GM23338 (cell line): ENCODE results near the gene CRBN. TPM values are rescaled to one million over a fixed set of nuclear protein-coding genes. Genes with fewer than 3 reads are reported as not detected.

Experiments
- ATAC-seq: fragments of 200-7000 bp; cut with Tn5 transposase; 3 replicates; pipeline ENCODE4 v1.9.1; 2020
- DNase-seq: peaks from one replicate; pipeline ENCODE4 v3.0.0-alpha.2; 2015; ENCODE audit warnings: low spot score
- H2AFZ ChIP-seq: fragments of 200-600 bp; sonication (generic); 2 replicates; pipeline ENCODE4 v1.8.0; 2016; ENCODE audit warnings: antibody characterized with exemption, mild to moderate bottlenecking, moderate library complexity
- H3F3A ChIP-seq: fragments of 200-600 bp; sonication (generic); replicated peaks from 2 replicates; pipeline ENCODE4 v1.8.0; 2017; ENCODE audit warnings: antibody characterized with exemption, mixed run types, low read depth
- H3K27ac ChIP-seq: fragments of 200-600 bp; sonication (generic); 2 replicates; pipeline ENCODE4 v1.6.1; 2016; ENCODE audit warnings: low read depth
- H3K27me3 ChIP-seq: fragments of 200-600 bp; sonication (generic); 2 replicates; pipeline ENCODE4 v1.8.0; 2016; ENCODE audit warnings: mild to moderate bottlenecking, mixed run types, moderate library complexity; ENCODE audit not compliant: insufficient read depth
- H3K36me3 ChIP-seq: fragments of 200-600 bp; sonication (generic); 2 replicates; pipeline ENCODE4 v1.8.0; 2016; ENCODE audit warnings: mild to moderate bottlenecking; ENCODE audit not compliant: insufficient read depth
- H3K4me1 ChIP-seq: fragments of 200-600 bp; sonication (generic); 2 replicates; pipeline ENCODE4 v1.8.0; 2016; ENCODE audit warnings: mild to moderate bottlenecking, moderate library complexity; ENCODE audit not compliant: insufficient read depth
- H3K4me2 ChIP-seq: fragments of 200-600 bp; sonication (generic); 2 replicates; pipeline ENCODE4 v1.7.1; 2017; ENCODE audit warnings: mixed run types
- H3K4me3 ChIP-seq: fragments of 200-600 bp; sonication (generic); 2 replicates; pipeline ENCODE4 v1.6.1; 2016; ENCODE audit warnings: mixed run types
- H3K79me2 ChIP-seq: fragments of 200-600 bp; sonication (generic); replicated peaks from 2 replicates; pipeline ENCODE4 v1.8.0; 2017; ENCODE audit warnings: mild to moderate bottlenecking; ENCODE audit not compliant: insufficient read depth
- H3K9me2 ChIP-seq: fragments of 200-600 bp; sonication (generic); 2 replicates; pipeline ENCODE4 v1.8.0; 2017; ENCODE audit not compliant: insufficient read depth
- H4K20me1 ChIP-seq: fragments of 200-600 bp; sonication (generic); replicated peaks from 2 replicates; pipeline ENCODE4 v1.8.0; 2017; ENCODE audit warnings: mild to moderate bottlenecking; ENCODE audit not compliant: insufficient read depth
- H3K27ac Mint-ChIP-seq: 2 replicates; pipeline ENCODE4 v1.8.0; 2020; ENCODE audit warnings: inconsistent platforms, mild to moderate bottlenecking, moderate library complexity, mixed read lengths
- H3K27me3 Mint-ChIP-seq: 3 replicates; pipeline ENCODE4 v1.8.0; 2022; ENCODE audit warnings: low read depth, mild to moderate bottlenecking, moderate library complexity, mixed read lengths, inconsistent platforms; ENCODE audit not compliant: insufficient read depth, poor library complexity
- H3K36me3 Mint-ChIP-seq: 3 replicates; pipeline ENCODE4 v1.8.0; 2021; ENCODE audit warnings: low read depth, mild to moderate bottlenecking, inconsistent platforms, moderate library complexity, mixed read lengths
- H3K4me1 Mint-ChIP-seq: 3 replicates; pipeline ENCODE4 v1.8.0; 2020; ENCODE audit warnings: mild to moderate bottlenecking, inconsistent platforms, mixed read lengths
- H3K4me3 Mint-ChIP-seq: 3 replicates; pipeline ENCODE4 v1.8.0; 2021; ENCODE audit warnings: moderate library complexity, mild to moderate bottlenecking, inconsistent platforms, mixed read lengths
- H3K9me3 Mint-ChIP-seq: 3 replicates; pipeline ENCODE4 v1.8.0; 2020; ENCODE audit warnings: moderate library complexity, mild to moderate bottlenecking, inconsistent platforms, mixed read lengths
- CREB1 ChIP-seq: fragments of 250-450 bp; sonication (Bioruptor Pico); IDR thresholded peaks from 2 replicates; pipeline ENCODE4 v1.5.0; 2020; ENCODE audit warnings: low read depth, mild to moderate bottlenecking, moderate library complexity
- CTCF ChIP-seq, 2 experiments: fragments of 200-600 bp in 1 of 2; sonication (generic) in 1 of 2; conservative IDR thresholded peaks; 2 replicates each; pipeline versions ENCODE4 v1.5.1 to v1.6.1; 2016 to 2017; ENCODE audit warnings: antibody characterized with exemption in 2 of 2, low read depth in 2 of 2, mild to moderate bottlenecking in 2 of 2, moderate library complexity in 1 of 2
- ETS1 ChIP-seq: IDR thresholded peaks from 2 replicates; pipeline ENCODE4 v1.6.1; 2016; ENCODE audit warnings: antibody characterized with exemption
- EZH2phosphoT487 ChIP-seq: fragments of 200-600 bp; sonication (generic); IDR thresholded peaks from one replicate; pipeline ENCODE4 v1.8.1; 2018; ENCODE audit warnings: antibody characterized with exemption; ENCODE audit not compliant: unreplicated experiment
- ZNF462 ChIP-seq: fragments of 250-450 bp; sonication (Bioruptor Pico); IDR thresholded peaks from 2 replicates; pipeline ENCODE4 v1.5.0; 2020; ENCODE audit warnings: mild to moderate bottlenecking, moderate library complexity
- polyA plus RNA-seq: library from polyadenylated mRNA; unstranded; fragments of >200 nt; fragmentation: Nextera tagmentation; extraction: Ambion mirVana; gene quantifications from 2 replicates; pipeline ENCODE4 v1.2.1, GENCODE V29; 2016
- total RNA-seq: library from RNA; depleted of rRNA; stranded (reverse); fragments of >200 nt; shearing (Covaris generic); gene quantifications from 2 replicates; pipeline ENCODE4 v1.2.3, GENCODE V29; 2014

Gene CRBN
- total and polyA plus RNA-seq, 2 experiments from 2014 or later, result 33.6 to 41.7 TPM

GRCh38 chr3:3137526-3137925 lies 42.0 kb downstream of the CRBN start (continued):
- no peak for TF ChIP-seq ZNF462 (CRISPR knock-in tag)

- no peaks in the 10 kb centered on the region for H3F3A ChIP-seq
- no peak for ATAC-seq
- DNase-seq, result no peak
- no peak overlapping the region for H3K27ac Mint-ChIP-seq
- no peaks in the 10 kb centered on the region for H3K27me3 ChIP-seq
- H3K4me1 Mint-ChIP-seq, result no peaks in the 10 kb centered on the region
- H3K4me3 ChIP-seq, result no peak overlapping the region
- H3K9me2 ChIP-seq, result no peaks in the 10 kb centered on the region
- no peaks in the 10 kb centered on the region for H3K27me3 Mint-ChIP-seq
- H3K9me3 Mint-ChIP-seq, result no peaks in the 10 kb centered on the region; the same call in 1 of the 3 replicates
- H2AFZ ChIP-seq, result no peak overlapping the region
- no peak overlapping the region for H3K4me3 Mint-ChIP-seq
- peaks cover 39% of the 10 kb centered on the region for H3K36me3 ChIP-seq
- peaks cover 67% of the 10 kb centered on the region for H3K79me2 ChIP-seq
- H3K27ac ChIP-seq, result no peak overlapping the region
- H3K4me2 ChIP-seq, result no peak overlapping the region
- peaks cover 21% of the 10 kb centered on the region; the same call in 1 of the 2 replicates for H4K20me1 ChIP-seq
- H3K4me1 ChIP-seq, result no peaks in the 10 kb centered on the region
- peaks cover 35% of the 10 kb centered on the region for H3K36me3 Mint-ChIP-seq
- TF ChIP-seq ZNF462 (CRISPR knock-in tag) (no peak), CREB1 (CRISPR knock-in tag) (no peak), CTCF (conservative IDR thresholded peaks at IDR 0.05; ENCODE audit: low read depth in 2 of 2) (no peak), EZH2phosphoT487 (no peak), ETS1 (no peak)
These were observed 44.6 kb downstream of the CRBN start for GRCh38 chr3:3134750-3135448.
